DOHH2 (cell line): ENCODE data around the gene IFI27.
A peak's percentile ranks its signal among the peaks of the same experiment; 100 is the strongest.

Experiments
- H3F3A ChIP-seq: fragments of 200-600 bp; sonication (generic), shearing (Covaris generic); 2 replicates; pipeline ENCODE4 v1.6.0; 2016; ENCODE audit warnings: antibody characterized with exemption, mild to moderate bottlenecking; ENCODE audit not compliant: control insufficient read depth, insufficient read depth
- H3K27ac ChIP-seq: fragments of 200-600 bp; sonication (generic); 2 replicates; pipeline ENCODE4 v1.5.1; 2014; ENCODE audit warnings: low read depth, mild to moderate bottlenecking, low read length, moderate library complexity
- H3K27me3 ChIP-seq: fragments of 200-600 bp; sonication (generic); 2 replicates; pipeline ENCODE4 v1.6.1; 2014; ENCODE audit warnings: mild to moderate bottlenecking, low read length, mixed read lengths; ENCODE audit not compliant: control insufficient read depth
- H3K36me3 ChIP-seq: fragments of 200-600 bp; sonication (generic); 2 replicates; pipeline ENCODE4 v1.6.1; 2014; ENCODE audit warnings: mild to moderate bottlenecking, low read length, moderate library complexity, mixed read lengths; ENCODE audit not compliant: control insufficient read depth
- H3K4me1 ChIP-seq: fragments of 200-600 bp; sonication (generic); 2 replicates; pipeline ENCODE4 v1.6.1; 2014; ENCODE audit warnings: mild to moderate bottlenecking, low read length, mixed read lengths; ENCODE audit not compliant: control insufficient read depth
- H3K4me2 ChIP-seq: fragments of 200-600 bp; sonication (generic); 2 replicates; pipeline ENCODE4 v1.6.0; 2014; ENCODE audit warnings: mild to moderate bottlenecking, low read length, moderate library complexity
- H3K4me3 ChIP-seq: fragments of 200-600 bp; sonication (generic); 2 replicates; pipeline ENCODE4 v1.5.1; 2014; ENCODE audit warnings: mild to moderate bottlenecking, low read length, mixed read lengths
- H3K79me2 ChIP-seq: fragments of 200-600 bp; sonication (generic); 2 replicates; pipeline ENCODE4 v1.6.1; 2014; ENCODE audit warnings: mild to moderate bottlenecking, low read length, mixed read lengths; ENCODE audit not compliant: control insufficient read depth
- H3K9me2 ChIP-seq: fragments of 200-600 bp; sonication (generic); replicated peaks from 2 replicates; pipeline ENCODE4 v1.6.1; 2014; ENCODE audit warnings: mild to moderate bottlenecking, low read length, mixed read lengths; ENCODE audit not compliant: control insufficient read depth
- H3K9me3 ChIP-seq: fragments of 200-600 bp; sonication (generic); 2 replicates; pipeline ENCODE4 v1.6.1; 2014; ENCODE audit warnings: antibody characterized with exemption, low read length, mixed read lengths; ENCODE audit not compliant: control insufficient read depth, insufficient read depth
- H4K20me1 ChIP-seq: fragments of 200-600 bp; sonication (generic); 2 replicates; pipeline ENCODE4 v1.6.0; 2014; ENCODE audit warnings: low read depth, mild to moderate bottlenecking, antibody characterized with exemption, low read length, moderate library complexity; ENCODE audit not compliant: control insufficient read depth, insufficient read depth
- EZH2phosphoT487 ChIP-seq: fragments of 200-600 bp; sonication (generic); IDR thresholded peaks from 2 replicates; pipeline ENCODE4 v1.6.1; 2017; ENCODE audit warnings: borderline replicate concordance, mild to moderate bottlenecking, antibody characterized with exemption, low read length, moderate library complexity, mixed read lengths
- TF ChIP-seq, protein P1 (sequence below): fragments of 200-600 bp; sonication (generic); IDR thresholded peaks from one replicate; pipeline ENCODE4 v1.5.1; 2014; ENCODE audit warnings: antibody characterized with exemption, mild to moderate bottlenecking, low read depth, low read length; ENCODE audit not compliant: poor library complexity, severe bottlenecking

IFI27 gene

GRCh38 chr14:94129758-94130414 lies 19.4 kb downstream of the IFI27 start:
- Histone ChIP-seq H3K9me3 (no peaks in the 10 kb centered on the region), H3K9me2 (no peaks in the 10 kb centered on the region), H3F3A (no peaks in the 10 kb centered on the region), H3K27me3 (peaks cover 19% of the 10 kb centered on the region), H3K27ac (no peak overlapping the region), H4K20me1 (no peaks in the 10 kb centered on the region), H3K4me2 (peak overlapping the region; percentile 82), H3K79me2 (no peaks in the 10 kb centered on the region), H3K4me3 (peak overlapping the region; percentile 69), H3K36me3 (no peaks in the 10 kb centered on the region), H3K4me1 (peaks cover 17% of the 10 kb centered on the region)
- no peak for TF ChIP-seq EZH2phosphoT487
- TF ChIP-seq, protein P1, sequence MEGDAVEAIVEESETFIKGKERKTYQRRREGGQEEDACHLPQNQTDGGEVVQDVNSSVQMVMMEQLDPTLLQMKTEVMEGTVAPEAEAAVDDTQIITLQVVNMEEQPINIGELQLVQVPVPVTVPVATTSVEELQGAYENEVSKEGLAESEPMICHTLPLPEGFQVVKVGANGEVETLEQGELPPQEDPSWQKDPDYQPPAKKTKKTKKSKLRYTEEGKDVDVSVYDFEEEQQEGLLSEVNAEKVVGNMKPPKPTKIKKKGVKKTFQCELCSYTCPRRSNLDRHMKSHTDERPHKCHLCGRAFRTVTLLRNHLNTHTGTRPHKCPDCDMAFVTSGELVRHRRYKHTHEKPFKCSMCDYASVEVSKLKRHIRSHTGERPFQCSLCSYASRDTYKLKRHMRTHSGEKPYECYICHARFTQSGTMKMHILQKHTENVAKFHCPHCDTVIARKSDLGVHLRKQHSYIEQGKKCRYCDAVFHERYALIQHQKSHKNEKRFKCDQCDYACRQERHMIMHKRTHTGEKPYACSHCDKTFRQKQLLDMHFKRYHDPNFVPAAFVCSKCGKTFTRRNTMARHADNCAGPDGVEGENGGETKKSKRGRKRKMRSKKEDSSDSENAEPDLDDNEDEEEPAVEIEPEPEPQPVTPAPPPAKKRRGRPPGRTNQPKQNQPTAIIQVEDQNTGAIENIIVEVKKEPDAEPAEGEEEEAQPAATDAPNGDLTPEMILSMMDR: no peak

GRCh38 chr14:94132285-94132887 lies 21.9 kb downstream of the IFI27 start:
- no peaks in the 10 kb centered on the region for H3K36me3 ChIP-seq
- no peak for TF ChIP-seq EZH2phosphoT487
- TF ChIP-seq, protein P1: peak; percentile 75
- peaks cover 21% of the 10 kb centered on the region for H3K27me3 ChIP-seq
- H3K4me3 ChIP-seq: no peak overlapping the region
- H3K79me2 ChIP-seq: no peaks in the 10 kb centered on the region
- H3K27ac ChIP-seq: no peak overlapping the region
- H3K4me1 ChIP-seq: peaks cover 17% of the 10 kb centered on the region
- no peaks in the 10 kb centered on the region for H4K20me1 ChIP-seq
- no peaks in the 10 kb centered on the region for H3F3A ChIP-seq
- H3K4me2 ChIP-seq: no peak overlapping the region
- no peaks in the 10 kb centered on the region for H3K9me2 ChIP-seq
- no peaks in the 10 kb centered on the region for H3K9me3 ChIP-seq

- Histone ChIP-seq H3K36me3 (no peaks in the 10 kb centered on the region), H3K4me2 (no peak overlapping the region), H3K9me2 (no peaks in the 10 kb centered on the region), H3K79me2 (no peaks in the 10 kb centered on the region), H3F3A (no peaks in the 10 kb centered on the region), H3K4me1 (no peaks in the 10 kb centered on the region), H3K27ac (no peak overlapping the region), H3K4me3 (no peak overlapping the region), H4K20me1 (no peaks in the 10 kb centered on the region), H3K27me3 (peaks cover 14% of the 10 kb centered on the region), H3K9me3 (no peaks in the 10 kb centered on the region)
- no peak for TF ChIP-seq EZH2phosphoT487
- TF ChIP-seq, protein P1: no peak
These were observed 24.9 kb downstream of the IFI27 start for GRCh38 chr14:94135476-94135875.
